Measurements from ENCODE around the gene CKB. TPM values are rescaled to one million over a fixed set of nuclear protein-coding genes. Genes with fewer than 3 reads are reported as not detected.

Gene CKB
- total and polyA plus RNA-seq, 2 donors (not counting 1 experiment from before 2014, with no cell fraction given), result 3.1 to 4.7 TPM

- ChIA-PET POLR2A (no interaction called here), CTCF (interaction anchor here (1.8 kb wide), 1 partner anchor 119 kb away, joined by 6 read pairs; no protein-coding TSS in a partner anchor)
- TF ChIP-seq EZH2 (IDR thresholded peaks at IDR 0.05; ENCODE audit: borderline replicate concordance, insufficient read depth, low read depth, low read length, poor library complexity, severe bottlenecking), result no peak
- TF ChIP-seq CTCF (IDR thresholded peaks at IDR 0.05), result no peak
- H3K4me2 ChIP-seq (replicated peaks; ENCODE audit: low read depth, low read length, poor library complexity, severe bottlenecking), result peak overlapping the region; percentile 96
- Mint-ChIP-seq H3K27me3 (no peaks in the 10 kb centered on the region), H3K27ac (peak overlapping the region; percentile 12), H3K9me3 (ENCODE audit: insufficient read depth) (no peaks in the 10 kb centered on the region), H3K4me1 (peaks cover 59% of the 10 kb centered on the region), H3K4me3 (peak overlapping the region; percentile 89)
- peak overlapping the region; percentile 93 for H3K9ac ChIP-seq (ENCODE audit: low read length)
- peak overlapping the region in 1 of 5 experiments; percentile 80 for H3K4me3 ChIP-seq (ENCODE audit: control extremely low read depth in 1 of 5, extremely low read depth in 1 of 5, insufficient read depth in 1 of 5, low read depth in 2 of 5, low read length in 4 of 5)
- H3K79me2 ChIP-seq (ENCODE audit: control insufficient read depth, insufficient read depth, low read length), result peaks cover 78% of the 10 kb centered on the region
- H2AFZ ChIP-seq (ENCODE audit: insufficient read depth, low read depth, low read length, poor library complexity, severe bottlenecking), result no peak overlapping the region
- ATAC-seq (ENCODE audit: low read depth) (no peak), DNase-seq (no peak)
- H3K27ac ChIP-seq (ENCODE audit: low read length in 2 of 2), result no peak overlapping the region
- H3K36me3 ChIP-seq (replicated peaks in 1 of 2; ENCODE audit: control extremely low read depth in 1 of 2, control insufficient read depth in 1 of 2, extremely low read depth in 1 of 2, insufficient read depth in 2 of 2, low read length in 1 of 2), result peaks cover 0 to 30% of the 10 kb centered on the region in 2 experiments
- H3K27me3 ChIP-seq (replicated peaks in 1 of 4; ENCODE audit: control extremely low read depth in 1 of 4, control insufficient read depth in 3 of 4, insufficient read depth in 4 of 4, low read length in 3 of 4), result no peaks in the 10 kb centered on the region
- H3K4me1 ChIP-seq (ENCODE audit: control insufficient read depth in 2 of 2, insufficient read depth in 2 of 2, low read length in 2 of 2), result peaks cover 27 to 30% of the 10 kb centered on the region in 2 donors
- WGBS (ENCODE audit: insufficient coverage), result 90% methylated on average over 7 of the region's 8 CpGs
- peaks cover 47% of the 10 kb centered on the region for H4K20me1 ChIP-seq (ENCODE audit: control insufficient read depth, insufficient read depth, low read length, poor library complexity, severe bottlenecking)
- no peaks in the 10 kb centered on the region for H3K9me3 ChIP-seq (ENCODE audit: control extremely low read depth in 1 of 3, control insufficient read depth in 2 of 3, insufficient read depth in 1 of 3, low read length in 2 of 3)
- intact Hi-C loops (cut with micrococcal nuclease), result loop anchor here (5.0 to 10.0 kb wide), 2 partner anchors 168 to 226 kb away; partner anchors contain the start of gene EIF5
These were observed 38.1 kb upstream of the CKB start for GRCh38 chr14:103560691-103561090.

DNA sequence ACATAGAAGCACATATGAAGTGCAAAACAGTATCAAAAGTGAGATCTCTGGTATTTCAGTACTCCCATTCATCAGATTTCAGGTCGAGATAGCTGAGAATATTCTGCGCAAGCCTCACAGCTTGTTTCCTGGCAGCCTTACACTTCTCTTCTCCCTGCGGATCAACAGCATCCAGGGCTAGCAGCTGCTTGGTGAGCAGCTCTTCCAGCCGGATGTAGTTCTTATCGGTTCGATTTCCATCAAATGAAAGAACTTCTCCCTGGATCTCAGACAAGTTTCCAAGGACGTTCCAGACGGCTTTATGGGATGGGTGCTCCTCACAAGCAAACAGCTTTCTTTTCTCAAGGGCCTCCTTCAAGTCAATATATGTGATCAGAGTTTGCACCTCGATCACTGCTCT is 37.1 kb upstream of the CKB start:
- H3K79me2 ChIP-seq (ENCODE audit: control insufficient read depth, insufficient read depth, low read length), result peaks cover 77% of the 10 kb centered on the region
- peaks cover 50% of the 10 kb centered on the region for H4K20me1 ChIP-seq (ENCODE audit: control insufficient read depth, insufficient read depth, low read length, poor library complexity, severe bottlenecking)
- H3K27ac ChIP-seq (ENCODE audit: low read length in 2 of 2), result no peak overlapping the region
- H3K9me3 ChIP-seq (ENCODE audit: control extremely low read depth in 1 of 3, control insufficient read depth in 2 of 3, insufficient read depth in 1 of 3, low read length in 2 of 3), result no peaks in the 10 kb centered on the region
- POLR2A ChIA-PET, result interaction anchor here (0.6 kb wide), 1 partner anchor 100 kb away, joined by 3 read pairs; no protein-coding TSS in a partner anchor
- H3K4me3 Mint-ChIP-seq, result no peak overlapping the region
- intact Hi-C loops (cut with micrococcal nuclease), result loop anchor here (5.0 to 10.0 kb wide), 2 partner anchors 167 to 225 kb away; partner anchors contain the start of gene EIF5
- ATAC-seq (ENCODE audit: low read depth), result no peak
- H3K27ac Mint-ChIP-seq, result no peak overlapping the region
- H3K27me3 Mint-ChIP-seq, result no peaks in the 10 kb centered on the region
- peaks cover 0 to 32% of the 10 kb centered on the region in 2 experiments for H3K36me3 ChIP-seq (replicated peaks in 1 of 2; ENCODE audit: control extremely low read depth in 1 of 2, control insufficient read depth in 1 of 2, extremely low read depth in 1 of 2, insufficient read depth in 2 of 2, low read length in 1 of 2)
- H3K9me3 Mint-ChIP-seq (ENCODE audit: insufficient read depth), result no peaks in the 10 kb centered on the region
- no peak overlapping the region for H3K9ac ChIP-seq (ENCODE audit: low read length)
- no peak overlapping the region for H2AFZ ChIP-seq (ENCODE audit: insufficient read depth, low read depth, low read length, poor library complexity, severe bottlenecking)
- H3K4me1 ChIP-seq (ENCODE audit: control insufficient read depth in 2 of 2, insufficient read depth in 2 of 2, low read length in 2 of 2), result peaks cover 27 to 28% of the 10 kb centered on the region in 2 donors
- H3K4me1 Mint-ChIP-seq, result peaks cover 60% of the 10 kb centered on the region
- 93% methylated on average over 9 of the region's 9 CpGs for WGBS (ENCODE audit: insufficient coverage)
- H3K4me2 ChIP-seq (replicated peaks; ENCODE audit: low read depth, low read length, poor library complexity, severe bottlenecking), result no peak overlapping the region
- TF ChIP-seq CTCF (IDR thresholded peaks at IDR 0.05) (no peak), EZH2 (IDR thresholded peaks at IDR 0.05; ENCODE audit: borderline replicate concordance, insufficient read depth, low read depth, low read length, poor library complexity, severe bottlenecking) (no peak)
- CTCF ChIA-PET, result interaction anchor here (1.1 to 3.1 kb wide), 2 partner anchors 11 to 13 kb away, joined by 3 to 16 read pairs; no protein-coding TSS in a partner anchor
- H3K27me3 ChIP-seq (replicated peaks in 1 of 4; ENCODE audit: control extremely low read depth in 1 of 4, control insufficient read depth in 3 of 4, insufficient read depth in 4 of 4, low read length in 3 of 4), result no peaks in the 10 kb centered on the region
- DNase-seq, result no peak
- H3K4me3 ChIP-seq (ENCODE audit: control extremely low read depth in 1 of 5, extremely low read depth in 1 of 5, insufficient read depth in 1 of 5, low read depth in 2 of 5, low read length in 4 of 5), result no peak overlapping the region
